Stimulated activated naive CD8-positive, alpha-beta T cell treated with anti-CD3 and anti-CD28 coated beads, Interleukin-15, Interleukin-2, amounts not matched to agents 100 ng/mL and 50 ng/mL, for 24 hours (primary cell): ENCODE data around the gene CD3E.
A peak's percentile ranks its signal among the peaks of the same experiment; 100 is the strongest.

Experiments
- H3K27ac Mint-ChIP-seq: one replicate; pipeline ENCODE4 v1.8.0; 2021; ENCODE audit warnings: mild to moderate bottlenecking, mixed read lengths
- H3K27me3 Mint-ChIP-seq: one replicate; pipeline ENCODE4 v1.8.0; 2021; ENCODE audit warnings: mixed read lengths
- H3K36me3 Mint-ChIP-seq: one replicate; pipeline ENCODE4 v1.8.0; 2021; ENCODE audit warnings: low read depth, mixed read lengths
- H3K4me1 Mint-ChIP-seq: one replicate; pipeline ENCODE4 v1.8.0; 2021; ENCODE audit warnings: low read depth, mixed read lengths
- H3K4me3 Mint-ChIP-seq: one replicate; pipeline ENCODE4 v1.8.0; 2021; ENCODE audit warnings: mild to moderate bottlenecking, mixed read lengths
- H3K9me3 Mint-ChIP-seq: one replicate; pipeline ENCODE4 v1.8.0; 2021; ENCODE audit warnings: mixed read lengths

Gene CD3E

DNA sequence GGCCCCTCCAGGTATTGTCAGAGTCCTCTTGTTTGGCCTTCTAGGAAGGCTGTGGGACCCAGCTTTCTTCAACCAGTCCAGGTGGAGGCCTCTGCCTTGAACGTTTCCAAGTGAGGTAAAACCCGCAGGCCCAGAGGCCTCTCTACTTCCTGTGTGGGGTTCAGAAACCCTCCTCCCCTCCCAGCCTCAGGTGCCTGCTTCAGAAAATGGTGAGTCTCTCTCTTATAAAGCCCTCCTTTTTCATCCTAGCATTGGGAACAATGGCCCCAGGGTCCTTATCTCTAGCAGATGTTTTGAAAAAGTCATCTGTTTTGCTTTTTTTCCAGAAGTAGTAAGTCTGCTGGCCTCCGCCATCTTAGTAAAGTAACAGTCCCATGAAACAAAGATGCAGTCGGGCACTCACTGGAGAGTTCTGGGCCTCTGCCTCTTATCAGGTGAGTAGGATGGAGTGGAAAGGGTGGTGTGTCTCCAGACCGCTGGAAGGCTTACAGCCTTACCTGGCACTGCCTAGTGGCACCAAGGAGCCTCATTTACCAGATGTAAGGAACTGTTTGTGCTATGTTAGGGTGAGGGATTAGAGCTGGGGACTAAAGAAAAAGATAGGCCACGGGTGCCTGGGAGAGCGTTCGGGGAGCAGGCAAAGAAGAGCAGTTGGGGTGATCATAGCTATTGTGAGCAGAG is at the start of gene CD3E:
Gene CD3E, plus strand, starts transcription at position 163 of the 681 bp plus-strand sequence. Its CDS starts 223 bp downstream, at position 386.
- H3K4me3 Mint-ChIP-seq = peak within 1 kb of the TSS; percentile 99
- peaks cover 47% of the 10 kb centered on the region for H3K36me3 Mint-ChIP-seq
- peaks cover 82% of the 10 kb centered on the region for H3K4me1 Mint-ChIP-seq
- peak within 1 kb of the TSS; percentile 100 for H3K27ac Mint-ChIP-seq
- no peaks in the 10 kb centered on the region for H3K9me3 Mint-ChIP-seq
- no peaks in the 10 kb centered on the region for H3K27me3 Mint-ChIP-seq

DNA sequence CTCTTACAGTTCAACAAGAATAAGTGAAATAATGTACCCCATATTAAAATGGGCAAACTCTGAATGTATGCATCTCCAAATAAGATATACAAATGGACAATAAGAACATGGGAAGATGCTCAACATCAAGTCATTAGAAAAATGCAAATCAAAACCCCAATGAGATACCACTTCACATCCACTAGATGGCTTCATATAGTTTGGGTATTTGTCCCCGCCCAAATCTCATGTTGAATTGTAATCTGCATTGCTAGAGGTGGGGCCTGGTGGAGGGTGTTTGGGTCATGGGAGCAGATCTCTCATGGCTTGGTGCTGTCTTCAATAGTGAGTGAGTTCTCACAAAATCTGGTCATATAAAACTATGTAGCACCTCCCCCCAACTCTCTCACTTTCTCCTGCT is 46.1 kb upstream of the CD3E start:
- Mint-ChIP-seq H3K36me3 (peaks cover 83% of the 10 kb centered on the region), H3K4me3 (no peak overlapping the region), H3K27me3 (no peaks in the 10 kb centered on the region), H3K27ac (no peak overlapping the region), H3K4me1 (peaks cover 44% of the 10 kb centered on the region), H3K9me3 (no peaks in the 10 kb centered on the region)

DNA sequence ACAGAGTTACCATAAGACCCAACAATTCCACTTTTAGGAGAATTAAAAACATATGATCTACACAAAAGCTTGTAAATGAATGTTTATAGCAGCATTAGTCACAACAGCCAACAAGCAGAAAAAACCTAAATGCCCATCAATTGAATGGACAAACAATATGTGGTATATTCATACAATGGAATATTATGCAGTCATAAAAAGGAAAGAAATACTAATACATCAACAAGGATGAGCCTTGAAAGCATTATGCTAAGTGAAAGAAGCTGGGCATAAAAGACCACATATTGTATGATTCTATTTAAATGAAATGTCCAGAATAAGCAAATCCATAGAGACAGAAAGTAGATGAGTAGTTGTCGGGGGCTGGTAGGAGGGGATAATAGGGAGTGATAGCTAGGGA is 45.4 kb upstream of the CD3E start:
- Mint-ChIP-seq H3K4me3 (no peak overlapping the region), H3K27ac (no peak overlapping the region), H3K9me3 (no peaks in the 10 kb centered on the region), H3K27me3 (peaks cover under 1% of the 10 kb centered on the region), H3K36me3 (peaks cover 83% of the 10 kb centered on the region), H3K4me1 (peaks cover 51% of the 10 kb centered on the region)

DNA sequence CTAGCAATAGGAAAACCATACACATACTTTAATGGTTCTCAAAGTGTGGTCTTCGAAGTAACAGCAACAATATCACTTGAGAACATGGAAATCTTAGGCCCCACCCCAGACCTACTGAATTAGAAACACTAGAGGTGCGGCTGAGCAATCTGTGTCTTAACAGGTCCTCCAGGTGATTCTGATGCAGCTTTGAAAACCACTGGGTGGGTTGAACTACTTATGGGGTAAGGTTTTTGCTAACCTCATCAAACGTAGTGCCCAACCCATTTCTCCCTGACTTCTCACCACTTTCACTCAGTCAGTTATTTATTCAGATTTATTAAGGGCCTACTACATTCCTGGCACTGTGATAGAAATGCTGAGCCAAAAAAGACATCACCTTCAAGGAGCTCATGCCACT is 44.2 kb upstream of the CD3E start:
- Mint-ChIP-seq H3K4me1 (peaks cover 53% of the 10 kb centered on the region), H3K27me3 (peaks cover 8% of the 10 kb centered on the region), H3K4me3 (no peak overlapping the region), H3K36me3 (peaks cover 71% of the 10 kb centered on the region), H3K27ac (no peak overlapping the region), H3K9me3 (no peaks in the 10 kb centered on the region)

DNA sequence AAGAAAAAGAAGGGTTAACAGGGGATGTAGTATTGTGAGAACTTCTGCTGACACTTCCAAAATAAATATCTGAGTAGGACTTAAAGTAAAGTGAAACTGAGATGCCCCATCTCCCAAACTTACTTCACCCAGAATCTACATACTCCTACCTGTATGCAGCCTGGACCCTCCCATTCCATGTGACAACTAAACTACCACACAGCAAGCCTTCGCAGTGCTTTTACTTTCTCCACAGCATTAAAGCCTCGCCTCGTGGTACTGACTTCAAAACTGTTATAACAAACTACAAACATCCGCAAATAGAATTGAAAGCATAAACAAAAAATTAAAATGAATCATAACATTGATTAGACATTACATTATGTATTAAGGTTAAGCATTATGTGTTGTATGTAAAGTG is 41.4 kb upstream of the CD3E start:
- Mint-ChIP-seq H3K9me3 (no peaks in the 10 kb centered on the region), H3K27me3 (peaks cover 8% of the 10 kb centered on the region), H3K4me3 (peak overlapping the region; percentile 87), H3K27ac (peak overlapping the region; percentile 81), H3K36me3 (peaks cover 48% of the 10 kb centered on the region), H3K4me1 (peaks cover 53% of the 10 kb centered on the region)

DNA sequence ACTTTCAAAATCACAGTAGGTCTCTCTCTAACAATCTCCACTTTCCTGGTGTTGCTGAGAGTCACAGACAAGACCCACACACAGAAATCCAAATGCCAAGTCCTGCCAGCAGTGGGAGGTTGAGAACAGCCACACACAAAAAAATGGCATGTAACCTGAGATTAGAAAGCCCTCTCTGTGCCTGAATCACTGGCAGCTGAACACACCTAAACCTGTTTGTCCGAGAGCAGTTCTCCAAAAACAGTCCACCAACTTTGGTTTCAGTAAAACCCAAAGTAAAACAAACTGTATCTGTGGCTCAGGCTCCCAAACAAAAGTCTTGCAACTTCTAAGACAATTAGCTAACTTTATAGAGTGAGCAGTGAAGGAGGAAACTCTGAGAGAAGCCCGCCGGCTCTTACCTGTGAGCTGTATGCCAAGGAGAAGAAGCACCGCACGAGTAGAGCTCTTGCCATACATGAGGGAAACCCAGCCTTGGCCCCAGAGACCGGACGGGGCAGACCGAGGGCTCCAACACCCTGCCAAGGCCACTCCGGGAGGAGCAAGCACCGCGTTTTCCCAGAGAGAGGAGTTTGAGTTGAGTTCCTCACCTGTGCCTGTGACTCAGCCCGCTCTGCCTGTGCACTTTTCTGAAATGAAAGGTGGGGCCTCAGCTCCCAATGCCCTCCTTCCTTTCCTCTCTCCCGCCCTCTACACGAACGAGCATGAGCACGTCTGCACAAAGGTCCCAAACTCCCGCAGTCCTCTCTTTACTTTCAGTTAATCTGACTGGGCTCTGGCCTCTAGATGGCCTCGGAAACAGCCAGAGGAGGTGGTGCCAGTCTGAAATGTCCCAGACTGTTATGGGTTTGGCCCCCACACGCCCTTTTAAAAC is 40.6 kb upstream of the CD3E start, which contains the start of gene MPZL2:
Gene MPZL2, minus strand, starts transcription at position 603 of the 874 bp plus-strand sequence. Its CDS starts 144 bp downstream, at position 459.
- Mint-ChIP-seq H3K27ac (peak within 1 kb of the TSS; percentile 81), H3K4me1 (peaks cover 53% of the 10 kb centered on the region)

DNA sequence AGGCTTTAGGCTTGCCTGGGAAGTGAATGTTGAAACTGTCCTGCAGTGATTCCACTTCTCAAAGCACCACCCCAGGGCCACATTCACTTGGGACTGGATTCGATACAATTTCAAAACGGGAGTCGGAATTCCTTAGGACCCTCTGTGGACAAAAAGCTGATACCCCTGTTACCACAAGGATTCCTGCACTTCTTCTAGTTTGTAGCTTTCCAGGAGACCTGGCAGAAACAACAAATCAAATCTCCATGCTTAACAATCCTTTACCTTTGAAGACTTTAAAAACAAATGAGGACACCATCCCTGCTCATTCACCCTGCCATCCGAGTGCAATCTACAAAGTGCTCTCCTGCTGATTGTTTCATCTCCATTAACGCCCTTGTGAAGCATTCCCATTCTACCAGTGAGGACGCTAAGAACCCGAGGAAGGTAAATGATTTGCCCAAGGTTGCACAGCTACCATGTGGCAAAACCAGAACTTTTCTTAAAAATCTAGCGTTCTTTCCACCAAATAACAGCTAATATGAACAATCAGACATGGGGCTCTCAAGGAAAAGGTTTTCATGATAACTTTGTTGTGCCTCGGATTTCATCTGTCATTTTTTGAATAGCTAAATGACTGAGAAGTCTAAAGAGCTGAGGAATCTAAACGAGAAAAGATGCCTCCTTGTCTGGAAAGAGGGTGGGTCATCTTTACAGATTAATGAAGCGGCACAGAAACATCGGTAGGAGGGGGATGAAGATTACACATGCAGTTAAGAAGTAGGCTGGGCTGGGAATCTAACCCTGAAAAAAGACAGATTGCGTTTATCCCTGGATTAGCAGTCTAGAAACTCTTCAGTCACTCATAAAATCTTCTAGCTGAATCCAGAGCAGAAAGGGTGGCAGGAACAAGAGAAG is 39.7 kb upstream of the CD3E start:
- H3K36me3 Mint-ChIP-seq = peaks cover 33% of the 10 kb centered on the region
- H3K27ac Mint-ChIP-seq = peak overlapping the region; percentile 81
- peaks cover 8% of the 10 kb centered on the region for H3K27me3 Mint-ChIP-seq
- H3K4me1 Mint-ChIP-seq = peaks cover 48% of the 10 kb centered on the region
- H3K4me3 Mint-ChIP-seq = peak overlapping the region; percentile 87
- no peaks in the 10 kb centered on the region for H3K9me3 Mint-ChIP-seq

More for the DNA sequence above, 40.6 kb upstream of the CD3E start, which contains the start of gene MPZL2:
- peak within 1 kb of the TSS; percentile 87 for H3K4me3 Mint-ChIP-seq
- H3K36me3 Mint-ChIP-seq = peaks cover 40% of the 10 kb centered on the region
- H3K27me3 Mint-ChIP-seq = peaks cover 8% of the 10 kb centered on the region
- H3K9me3 Mint-ChIP-seq = no peaks in the 10 kb centered on the region

DNA sequence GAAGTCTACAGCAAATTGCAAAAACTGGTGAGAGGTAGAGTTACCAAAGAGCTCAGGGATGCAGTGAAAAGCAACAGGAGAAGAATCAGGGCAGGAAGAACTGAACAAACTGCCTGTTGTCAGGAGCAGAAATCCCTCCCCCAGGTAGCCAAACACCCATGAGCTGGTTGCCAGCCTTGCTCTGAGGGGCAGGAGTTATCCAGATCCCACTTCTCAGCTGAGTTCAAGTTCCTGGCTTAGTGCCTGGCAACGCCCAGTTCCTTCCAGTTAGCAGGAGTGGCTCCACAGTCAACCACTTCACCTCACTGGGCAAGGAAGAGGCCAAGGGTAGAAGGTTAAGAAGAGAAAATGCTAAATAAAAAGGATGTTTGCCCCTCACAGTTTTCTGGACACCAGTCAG is 38.6 kb upstream of the CD3E start:
- Mint-ChIP-seq H3K27ac (no peak overlapping the region), H3K27me3 (peaks cover 8% of the 10 kb centered on the region), H3K4me1 (peaks cover 37% of the 10 kb centered on the region), H3K9me3 (no peaks in the 10 kb centered on the region), H3K4me3 (no peak overlapping the region), H3K36me3 (peaks cover 21% of the 10 kb centered on the region)

DNA sequence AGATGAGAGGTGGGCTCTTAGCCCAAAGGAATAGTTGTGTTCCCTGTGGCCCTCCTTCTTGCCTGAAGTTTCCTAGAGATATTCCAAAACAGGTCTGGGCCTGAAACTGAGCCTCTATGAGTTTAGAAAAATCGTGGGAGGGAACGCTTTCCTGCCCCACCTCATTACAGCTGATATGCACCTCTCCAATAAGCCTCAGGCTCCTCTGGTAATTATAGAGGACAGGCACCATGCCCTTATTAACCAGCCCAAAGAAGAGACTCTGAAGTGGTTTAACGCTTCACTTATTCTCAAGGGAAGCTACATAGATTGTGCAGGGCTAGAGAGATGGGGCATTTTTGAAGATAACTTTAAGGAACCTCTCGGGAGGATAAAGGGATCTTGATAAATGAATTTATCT is 37.0 kb upstream of the CD3E start:
- Mint-ChIP-seq H3K36me3 (peaks cover 8% of the 10 kb centered on the region), H3K27ac (no peak overlapping the region), H3K4me1 (peaks cover 24% of the 10 kb centered on the region), H3K4me3 (no peak overlapping the region), H3K9me3 (no peaks in the 10 kb centered on the region), H3K27me3 (peaks cover 13% of the 10 kb centered on the region)

DNA sequence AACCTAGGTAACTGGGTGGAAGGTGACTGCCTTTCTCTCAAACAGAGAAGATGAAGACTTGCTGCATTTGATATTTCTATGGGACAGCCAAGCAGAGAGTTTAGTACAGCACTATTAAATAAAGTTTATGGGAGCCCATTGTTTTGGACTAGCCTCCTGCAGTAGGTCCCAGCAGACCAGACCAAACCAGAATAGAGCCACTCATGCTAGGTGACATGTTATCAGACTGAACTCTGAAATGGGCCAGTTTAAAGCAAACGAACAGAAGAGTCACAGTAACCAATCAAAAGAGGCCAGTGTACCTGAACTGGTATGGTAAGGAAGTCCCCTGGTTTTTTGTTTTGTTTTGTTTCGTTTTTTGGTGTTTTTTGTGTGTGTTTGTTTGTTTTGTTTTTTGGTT is 32.5 kb upstream of the CD3E start:
- Mint-ChIP-seq H3K36me3 (no peaks in the 10 kb centered on the region), H3K4me1 (peaks cover 31% of the 10 kb centered on the region), H3K27ac (no peak overlapping the region), H3K4me3 (no peak overlapping the region), H3K9me3 (no peaks in the 10 kb centered on the region), H3K27me3 (peaks cover 6% of the 10 kb centered on the region)

DNA sequence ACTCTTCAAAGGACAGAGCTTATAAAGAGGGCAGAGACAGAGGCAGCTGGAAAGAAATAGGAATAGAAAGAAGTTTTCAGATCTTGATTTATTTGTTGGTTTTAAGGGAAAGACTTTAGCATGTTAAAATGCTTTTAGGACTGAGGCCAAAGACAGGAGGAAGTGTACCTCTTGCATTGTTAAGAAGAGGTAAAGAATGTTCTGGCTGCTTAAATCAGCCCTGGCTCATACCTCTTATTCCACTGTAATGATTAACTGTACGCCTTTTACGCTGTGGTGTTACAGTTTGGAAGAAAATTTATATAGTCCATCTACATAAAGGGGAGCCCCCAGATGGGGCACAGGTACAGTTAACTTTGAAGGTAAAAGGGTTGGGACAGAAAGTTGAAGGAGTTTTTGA is 30.3 kb upstream of the CD3E start:
- peaks cover 38% of the 10 kb centered on the region for H3K4me1 Mint-ChIP-seq
- peaks cover 6% of the 10 kb centered on the region for H3K27me3 Mint-ChIP-seq
- no peak overlapping the region for H3K4me3 Mint-ChIP-seq
- H3K36me3 Mint-ChIP-seq = no peaks in the 10 kb centered on the region
- H3K9me3 Mint-ChIP-seq = no peaks in the 10 kb centered on the region
- peak overlapping the region; percentile 5 for H3K27ac Mint-ChIP-seq

DNA sequence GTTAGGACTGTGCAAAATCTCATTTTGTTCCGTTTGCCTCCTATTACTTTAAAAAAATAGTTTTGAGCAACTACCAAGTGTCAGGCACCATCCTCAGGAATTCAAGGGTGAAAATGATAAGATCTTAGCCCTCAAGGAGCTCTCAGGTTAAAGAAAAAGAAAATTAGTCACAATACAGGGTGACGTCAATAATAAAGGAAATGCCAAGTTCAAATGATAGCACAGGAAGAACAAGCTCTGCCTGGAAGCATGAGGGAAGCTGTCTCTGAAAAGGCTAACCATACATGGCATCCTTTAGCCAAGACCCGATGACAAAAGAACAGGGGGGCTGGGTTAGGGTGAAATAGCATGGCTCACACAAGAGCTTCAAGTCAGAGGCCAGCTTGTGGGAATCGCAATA is 29.4 kb upstream of the CD3E start:
- Mint-ChIP-seq H3K4me3 (no peak overlapping the region), H3K4me1 (peaks cover 40% of the 10 kb centered on the region), H3K27me3 (peaks cover 6% of the 10 kb centered on the region), H3K36me3 (no peaks in the 10 kb centered on the region), H3K9me3 (no peaks in the 10 kb centered on the region), H3K27ac (peak overlapping the region; percentile 43)

DNA sequence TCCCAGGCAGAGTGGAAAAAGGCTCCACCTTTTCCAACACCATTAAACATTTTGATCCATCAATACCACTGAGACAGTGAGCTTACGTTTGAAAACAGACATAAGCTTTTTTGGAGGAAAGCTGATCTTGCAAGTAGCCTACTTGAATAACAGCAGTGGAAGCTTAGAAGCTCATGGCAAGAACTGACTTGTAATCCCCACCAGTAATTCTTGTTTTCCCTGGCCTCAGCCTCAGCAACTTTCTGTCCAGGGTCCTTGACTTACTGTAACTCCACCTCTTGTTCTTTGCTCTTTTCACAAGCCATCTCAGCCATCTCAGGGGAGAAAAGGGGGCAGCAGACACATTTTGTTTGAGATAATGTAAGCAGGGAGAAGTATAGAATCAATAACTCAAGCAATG is 28.1 kb upstream of the CD3E start:
- H3K27ac Mint-ChIP-seq = peak overlapping the region; percentile 66
- H3K27me3 Mint-ChIP-seq = peaks cover 6% of the 10 kb centered on the region
- no peaks in the 10 kb centered on the region for H3K9me3 Mint-ChIP-seq
- H3K4me3 Mint-ChIP-seq = no peak overlapping the region
- H3K4me1 Mint-ChIP-seq = peaks cover 50% of the 10 kb centered on the region
- H3K36me3 Mint-ChIP-seq = no peaks in the 10 kb centered on the region

DNA sequence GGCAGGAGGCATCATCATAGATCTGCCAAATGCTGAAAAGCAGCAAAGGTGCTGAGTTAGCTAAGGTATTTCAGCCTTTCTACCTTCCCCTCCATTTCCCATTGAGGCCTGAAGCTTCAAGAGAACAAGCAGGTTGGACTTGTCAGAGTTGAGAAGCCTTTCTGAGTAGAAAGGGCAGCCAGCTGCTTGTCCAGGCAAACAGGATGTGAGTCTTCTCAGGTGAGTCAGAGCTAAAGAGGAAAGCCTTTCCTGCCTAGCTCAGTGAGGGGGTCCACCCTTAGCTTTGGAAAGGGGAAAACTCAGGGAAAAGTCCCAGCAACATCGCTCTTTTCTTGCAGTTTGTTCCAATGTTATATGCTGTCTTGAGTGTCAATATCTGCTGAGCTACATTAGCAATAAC is 27.2 kb upstream of the CD3E start:
- peak overlapping the region; percentile 27 for H3K27ac Mint-ChIP-seq
- H3K4me1 Mint-ChIP-seq = peaks cover 53% of the 10 kb centered on the region

More for the DNA sequence above, 27.2 kb upstream of the CD3E start:
- Mint-ChIP-seq H3K36me3 (no peaks in the 10 kb centered on the region), H3K9me3 (no peaks in the 10 kb centered on the region), H3K27me3 (no peaks in the 10 kb centered on the region), H3K4me3 (no peak overlapping the region)
